Endodermal cell (in vitro differentiated cells): ENCODE measurements around the gene RGS17. TPM values are rescaled to one million over a fixed set of nuclear protein-coding genes. Genes with fewer than 3 reads are reported as not detected.

Experiments
- DNase-seq: peaks from one replicate; pipeline ENCODE4 v3.0.0-alpha.2; 2017
- H3K27ac ChIP-seq: 2 replicates; pipeline ENCODE4 v1.5.1; 2013; ENCODE audit warnings: mild to moderate bottlenecking, low read depth, low read length, moderate library complexity
- H3K27me3 ChIP-seq: 2 replicates; pipeline ENCODE4 v1.6.1; 2013; ENCODE audit warnings: mild to moderate bottlenecking, low read length, moderate library complexity; ENCODE audit not compliant: insufficient read depth, control insufficient read depth, poor library complexity, severe bottlenecking
- H3K36me3 ChIP-seq: 2 replicates; pipeline ENCODE4 v1.7.0; 2013; ENCODE audit warnings: mild to moderate bottlenecking, low read length, moderate library complexity; ENCODE audit not compliant: control insufficient read depth, insufficient read depth
- H3K4me1 ChIP-seq: one replicate; pipeline ENCODE4 v1.7.0; 2013; ENCODE audit warnings: low read length; ENCODE audit not compliant: control insufficient read depth, insufficient read depth
- H3K4me3 ChIP-seq: 2 replicates; pipeline ENCODE4 v1.5.1; 2013; ENCODE audit warnings: mild to moderate bottlenecking, low read length, moderate library complexity
- H3K9ac ChIP-seq: 2 replicates; pipeline ENCODE4 v1.6.1; 2013; ENCODE audit warnings: mild to moderate bottlenecking, low read length, moderate library complexity; ENCODE audit not compliant: poor library complexity, severe bottlenecking; ENCODE audit errors: extremely low read depth
- H3K9me3 ChIP-seq: 2 replicates; pipeline ENCODE4 v1.6.1; 2013; ENCODE audit warnings: mild to moderate bottlenecking, low read length, moderate library complexity; ENCODE audit not compliant: control insufficient read depth
- H3K27ac Mint-ChIP-seq: 2 replicates; pipeline ENCODE4 v1.8.0; 2020; ENCODE audit warnings: mixed read lengths
- H3K27me3 Mint-ChIP-seq: 2 replicates; pipeline ENCODE4 v1.8.0; 2021; ENCODE audit warnings: mild to moderate bottlenecking, mixed read lengths; ENCODE audit not compliant: insufficient read depth
- H3K36me3 Mint-ChIP-seq: 2 replicates; pipeline ENCODE4 v1.8.0; 2020; ENCODE audit warnings: low read depth, mixed read lengths
- H3K4me1 Mint-ChIP-seq: 2 replicates; pipeline ENCODE4 v1.8.0; 2020; ENCODE audit warnings: mixed read lengths
- H3K4me3 Mint-ChIP-seq: 2 replicates; pipeline ENCODE4 v1.8.0; 2020; ENCODE audit warnings: mild to moderate bottlenecking, moderate library complexity, mixed read lengths
- H3K9me3 Mint-ChIP-seq: 2 replicates; pipeline ENCODE4 v1.8.0; 2020; ENCODE audit warnings: mild to moderate bottlenecking, mixed read lengths
- WGBS, 2 experiments: methylation state at CpG; one replicate each; pipeline versions ENCODE4 v1.1.5 to v1.1.7; 2013; ENCODE audit warnings: missing lambda C conversion rate in 2 of 2, mixed read lengths in 1 of 2; ENCODE audit not compliant: insufficient coverage in 1 of 2, insufficient read length in 1 of 2; 5-methylcytosine and 5-hydroxymethylcytosine counted together
- total RNA-seq, 2 donors: library from RNA; stranded (reverse); fragmentation: NEBNext Ultra II Directional in 1 of 2; extraction: Animal tissue kit (Norgen Biotek cat#: 25700) in 1 of 2; gene quantifications; 2 replicates in 1 of 2; 3 replicates in 1 of 2; pipeline ENCODE4 v1.2.1, GENCODE V29; 2021
- TF ChIP-seq, protein P1 (sequence below): fragments of 200-600 bp; sonication (generic); conservative IDR thresholded peaks from 2 replicates; pipeline ENCODE4 v1.5.0; 2021; ENCODE audit warnings: antibody characterized with exemption, mild to moderate bottlenecking

RGS17 gene
- total RNA-seq, 2 donors from 2014 or later: 1.7 to 3.2 TPM

DNA sequence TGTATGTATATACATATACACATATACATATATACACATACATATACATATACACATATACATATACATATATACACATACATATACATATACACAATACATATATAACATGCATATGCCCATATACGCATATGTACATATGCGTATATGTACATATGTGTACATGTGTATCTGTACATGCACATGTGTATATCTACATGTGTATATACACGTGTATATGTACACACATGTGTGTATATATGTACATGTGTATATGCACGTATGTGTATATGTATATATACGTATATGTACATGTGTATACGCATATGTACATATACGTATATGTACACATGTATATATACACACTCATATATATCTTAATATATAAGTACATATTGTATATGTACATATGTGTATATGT lies 60.3 kb downstream of the RGS17 start:
- Histone ChIP-seq H3K9ac (no peak overlapping the region), H3K27me3 (no peaks in the 10 kb centered on the region), H3K4me1 (no peaks in the 10 kb centered on the region), H3K9me3 (no peaks in the 10 kb centered on the region), H3K36me3 (no peaks in the 10 kb centered on the region), H3K4me3 (no peak overlapping the region), H3K27ac (no peak overlapping the region)
- WGBS, 2 experiments: 60 to 83% methylated on average over 1 of the region's 7 CpGs
- Mint-ChIP-seq H3K27ac (no peak overlapping the region), H3K4me3 (no peak overlapping the region), H3K36me3 (no peaks in the 10 kb centered on the region), H3K4me1 (peaks cover 7% of the 10 kb centered on the region), H3K27me3 (no peaks in the 10 kb centered on the region), H3K9me3 (peaks cover 7% of the 10 kb centered on the region)
- DNase-seq: no peak
- TF ChIP-seq, protein P1, sequence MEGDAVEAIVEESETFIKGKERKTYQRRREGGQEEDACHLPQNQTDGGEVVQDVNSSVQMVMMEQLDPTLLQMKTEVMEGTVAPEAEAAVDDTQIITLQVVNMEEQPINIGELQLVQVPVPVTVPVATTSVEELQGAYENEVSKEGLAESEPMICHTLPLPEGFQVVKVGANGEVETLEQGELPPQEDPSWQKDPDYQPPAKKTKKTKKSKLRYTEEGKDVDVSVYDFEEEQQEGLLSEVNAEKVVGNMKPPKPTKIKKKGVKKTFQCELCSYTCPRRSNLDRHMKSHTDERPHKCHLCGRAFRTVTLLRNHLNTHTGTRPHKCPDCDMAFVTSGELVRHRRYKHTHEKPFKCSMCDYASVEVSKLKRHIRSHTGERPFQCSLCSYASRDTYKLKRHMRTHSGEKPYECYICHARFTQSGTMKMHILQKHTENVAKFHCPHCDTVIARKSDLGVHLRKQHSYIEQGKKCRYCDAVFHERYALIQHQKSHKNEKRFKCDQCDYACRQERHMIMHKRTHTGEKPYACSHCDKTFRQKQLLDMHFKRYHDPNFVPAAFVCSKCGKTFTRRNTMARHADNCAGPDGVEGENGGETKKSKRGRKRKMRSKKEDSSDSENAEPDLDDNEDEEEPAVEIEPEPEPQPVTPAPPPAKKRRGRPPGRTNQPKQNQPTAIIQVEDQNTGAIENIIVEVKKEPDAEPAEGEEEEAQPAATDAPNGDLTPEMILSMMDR: no peak

DNA sequence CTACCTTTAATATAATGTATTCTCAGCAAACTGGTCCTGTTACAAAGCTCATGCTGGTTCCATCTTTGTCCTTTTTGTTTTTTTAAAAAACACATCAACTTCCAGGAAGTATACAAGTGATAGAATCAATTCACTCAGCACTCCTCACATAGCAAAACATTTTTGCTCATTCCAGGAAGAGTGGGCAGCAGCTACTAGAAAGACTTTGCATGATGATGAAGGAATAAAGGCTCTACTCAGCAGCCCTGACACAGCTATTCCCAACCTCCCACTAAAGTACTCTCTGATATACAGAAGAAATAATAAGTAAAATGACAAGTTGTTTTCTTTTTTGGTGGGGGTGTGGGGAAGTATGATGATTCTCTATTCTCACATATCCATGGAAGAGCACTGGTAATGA lies 61.2 kb downstream of the RGS17 start:
- TF ChIP-seq, protein P1: no peak
- Histone ChIP-seq H3K9ac (no peak overlapping the region), H3K27ac (no peak overlapping the region), H3K9me3 (no peaks in the 10 kb centered on the region), H3K36me3 (no peaks in the 10 kb centered on the region), H3K4me3 (no peak overlapping the region), H3K27me3 (no peaks in the 10 kb centered on the region), H3K4me1 (no peaks in the 10 kb centered on the region)
- no peak for DNase-seq
- no peaks in the 10 kb centered on the region for H3K27me3 Mint-ChIP-seq
- H3K36me3 Mint-ChIP-seq: no peaks in the 10 kb centered on the region
- H3K4me1 Mint-ChIP-seq: peaks cover 7% of the 10 kb centered on the region
- H3K9me3 Mint-ChIP-seq: peaks cover 7% of the 10 kb centered on the region
- no peak overlapping the region for H3K27ac Mint-ChIP-seq
- H3K4me3 Mint-ChIP-seq: no peak overlapping the region

DNA sequence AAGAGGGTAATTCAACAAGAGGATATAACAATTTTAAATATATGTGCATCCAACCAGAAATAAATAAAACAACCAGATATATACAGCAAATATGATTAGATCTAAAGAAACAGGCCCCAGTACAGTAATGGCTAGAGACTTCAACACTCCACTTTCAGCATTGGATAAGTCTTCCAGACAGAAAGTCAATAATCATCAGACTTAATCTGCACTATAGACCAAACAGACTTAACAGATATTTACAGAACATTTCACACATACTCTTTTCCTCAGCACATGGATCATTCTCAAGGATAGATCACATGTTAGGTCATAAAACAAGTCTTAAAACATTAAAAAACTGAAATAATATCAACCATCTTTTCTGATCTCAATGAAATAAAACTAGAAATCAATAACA lies 65.9 kb downstream of the RGS17 start:
- H3K27me3 Mint-ChIP-seq: no peaks in the 10 kb centered on the region
- H3K9me3 ChIP-seq: peaks cover 15% of the 10 kb centered on the region
- no peak overlapping the region for H3K27ac ChIP-seq
- H3K36me3 ChIP-seq: no peaks in the 10 kb centered on the region
- no peak overlapping the region for H3K4me3 Mint-ChIP-seq
- no peak overlapping the region for H3K9ac ChIP-seq
- no peak overlapping the region for H3K27ac Mint-ChIP-seq
- TF ChIP-seq, protein P1: no peak
- no peaks in the 10 kb centered on the region for H3K27me3 ChIP-seq
- no peak overlapping the region for H3K4me3 ChIP-seq
- H3K9me3 Mint-ChIP-seq: peaks cover 19% of the 10 kb centered on the region
- H3K4me1 ChIP-seq: no peaks in the 10 kb centered on the region
- no peaks in the 10 kb centered on the region for H3K4me1 Mint-ChIP-seq
- peaks cover 2% of the 10 kb centered on the region for H3K36me3 Mint-ChIP-seq
- no peak for DNase-seq
